Regular cardiac myocyte (primary cell): Measurements from ENCODE around the gene FAM53C. TPM values are rescaled to one million over a fixed set of nuclear protein-coding genes. Genes with fewer than 3 reads are reported as not detected.

Experiments used
- total RNA-seq: library from RNA; depleted of rRNA; stranded (reverse); fragments of >200 nt; gene quantifications from 2 replicates; pipeline ENCODE4 v1.2.3, GENCODE V29; 2014

FAM53C gene
- 22.8 and 25.9 TPM in 2 replicates for total RNA-seq

DNA sequence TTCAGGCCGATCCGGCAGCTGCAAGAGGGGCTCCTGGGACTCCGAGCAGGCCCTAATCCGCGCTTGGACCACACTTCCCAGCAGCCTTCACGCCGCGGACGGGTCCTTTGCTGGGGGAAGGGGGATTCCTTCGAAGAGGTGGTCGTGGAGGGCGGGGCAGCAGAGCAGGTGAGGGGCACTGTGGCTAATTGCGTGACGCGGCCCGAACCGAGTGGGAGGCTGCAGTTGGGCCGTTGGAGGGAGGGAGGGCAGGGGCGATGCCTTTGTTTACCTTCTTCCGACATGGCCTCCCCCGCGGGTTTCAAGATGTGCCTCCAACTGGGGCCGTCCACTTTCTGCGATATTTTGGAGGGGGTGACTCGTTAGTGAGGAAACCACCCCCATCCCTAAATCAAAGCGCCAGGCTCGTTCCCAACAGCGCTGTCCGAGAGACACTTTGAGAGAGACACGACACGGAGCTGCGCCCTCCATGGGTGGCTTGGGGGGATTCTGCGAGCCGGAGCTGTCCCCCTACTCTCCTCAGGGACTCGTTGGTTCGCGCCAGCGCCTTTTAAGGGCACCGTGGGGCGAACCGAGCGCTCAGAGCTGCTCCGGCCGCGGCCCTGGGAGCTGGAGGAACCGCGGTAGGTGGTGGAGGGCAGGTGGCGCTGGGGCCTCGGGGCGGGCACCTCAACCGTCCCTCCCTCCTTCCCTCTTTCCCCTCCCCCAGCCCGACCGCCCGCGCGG, at the start of gene FAM53C:
TSS of gene FAM53C (plus strand) at position 582 of the 726 bp plus-strand sequence. CDS start 3,070 bp downstream, outside the sequence.

DNA sequence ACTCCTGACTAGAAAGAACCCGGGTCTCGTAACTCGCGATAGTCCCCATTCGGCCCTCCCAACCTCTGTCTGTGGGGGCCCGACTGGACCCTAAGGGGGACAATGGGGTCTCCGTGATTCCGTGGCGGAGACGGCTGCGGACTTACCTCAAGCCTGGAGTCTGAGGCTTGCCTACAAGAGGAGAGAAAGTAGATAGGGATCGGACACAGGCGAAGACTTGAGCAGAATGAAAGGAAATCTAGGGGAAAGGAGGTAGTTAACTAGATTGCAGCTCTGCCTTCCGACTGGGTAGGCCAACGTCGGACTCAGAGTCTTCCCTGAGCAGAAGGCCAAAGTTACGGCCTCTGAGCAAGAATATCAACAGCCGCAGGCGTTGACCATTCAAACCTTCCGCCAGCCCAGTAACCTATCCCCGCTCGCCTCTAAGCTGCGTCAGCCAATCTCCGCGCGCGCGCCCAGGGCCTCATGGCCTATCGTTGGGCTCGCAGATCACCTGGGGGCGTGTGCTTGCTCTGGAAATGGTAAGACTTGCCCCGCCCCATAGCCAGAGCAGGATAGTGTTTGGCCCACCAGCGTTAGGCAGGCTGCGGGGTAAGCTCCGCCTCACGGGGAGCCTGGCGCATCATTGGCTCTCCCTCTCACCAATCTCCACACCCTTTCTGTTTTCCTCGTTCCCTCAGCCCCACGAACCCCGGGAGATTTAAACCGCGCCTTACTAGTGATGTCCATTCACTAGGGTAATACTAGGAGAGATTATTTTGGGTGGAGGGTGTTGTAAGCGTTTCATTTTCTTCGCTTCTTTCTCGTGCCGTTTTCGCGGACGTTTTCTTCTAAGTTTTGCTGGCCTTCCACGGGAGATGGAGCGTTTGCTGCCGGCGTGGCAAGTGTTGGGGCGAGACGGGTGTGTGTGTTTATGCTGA, 6.4 kb upstream of the FAM53C start, which contains the start of gene CDC25C:
TSS of gene CDC25C (minus strand) at position 356 of the 920 bp plus-strand sequence. CDS start 624 bp downstream, outside the sequence.

DNA sequence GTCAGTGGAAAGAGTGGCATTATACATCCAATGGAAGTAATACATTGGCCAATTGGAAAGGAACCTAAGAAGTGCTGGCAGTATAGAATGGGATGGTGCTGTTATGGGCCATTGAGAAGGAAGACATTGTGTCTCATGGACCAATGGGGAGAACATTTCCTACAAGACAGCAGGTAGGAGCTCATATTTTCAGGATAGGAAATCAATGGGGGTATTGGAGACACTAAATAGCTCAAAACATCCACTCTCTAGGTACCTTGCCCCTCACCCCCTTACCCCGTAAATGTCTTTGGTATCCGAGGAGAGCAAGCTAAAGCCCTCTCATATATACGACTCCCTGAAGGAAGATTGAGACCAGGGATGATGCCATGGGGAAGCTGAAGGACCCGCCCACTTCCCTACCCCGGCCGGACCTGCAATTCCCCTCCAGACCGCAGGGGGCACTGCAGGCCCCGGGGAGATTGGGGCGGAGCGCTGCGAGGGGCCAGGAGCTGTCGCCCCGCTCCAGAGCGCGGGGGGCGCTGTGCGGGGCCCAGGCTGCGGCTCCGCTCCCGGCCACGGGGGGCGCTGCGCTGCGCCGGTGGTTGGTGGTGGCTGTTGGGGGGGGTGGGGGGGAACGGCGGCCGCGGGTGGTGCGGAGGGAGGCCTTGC, 14.1 kb downstream of the FAM53C start, which contains the start of gene KDM3B:
TSS of gene KDM3B (plus strand) at position 615 of the 651 bp plus-strand sequence. CDS start 111 bp downstream, outside the sequence.

Other genes starting within 250 kb of the FAM53C start
- gene NME5, start 198.8 kb upstream of the FAM53C start, total RNA-seq: 0.77 and 1.7 TPM in 2 replicates
- gene BRD8, start 159.6 kb upstream of the FAM53C start, total RNA-seq: 25.7 and 36.0 TPM in 2 replicates
- gene KIF20A, start 159.2 kb upstream of the FAM53C start, total RNA-seq: 8.7 and 86.5 TPM in 2 replicates
- gene CDC23, start 124.9 kb upstream of the FAM53C start, total RNA-seq: 24.2 and 28.9 TPM in 2 replicates
- not detected in 2 replicates for gene GFRA3, start 63.6 kb upstream of the FAM53C start, total RNA-seq
- 1.1 and 9.0 TPM in 2 replicates for gene CDC25C, start 6.5 kb upstream of the FAM53C start, total RNA-seq
- gene KDM3B, start 14.4 kb downstream of the FAM53C start, total RNA-seq: 28.8 and 32.4 TPM in 2 replicates
- 7.5 and 9.3 TPM in 2 replicates for gene REEP2, start 100.8 kb downstream of the FAM53C start, total RNA-seq
- gene EGR1, start 127.2 kb downstream of the FAM53C start, total RNA-seq: 2.3 and 3.3 TPM in 2 replicates
- gene ETF1, start 205.0 kb downstream of the FAM53C start, total RNA-seq: 146 and 179 TPM in 2 replicates
- 438 TPM in 2 replicates for gene HSPA9, start 237.1 kb downstream of the FAM53C start, total RNA-seq